Type B pancreatic cell (in vitro differentiated cells): ENCODE measurements around the gene EEF1AKMT4. TPM values are rescaled to one million over a fixed set of nuclear protein-coding genes. Genes with fewer than 3 reads are reported as not detected.

Source experiments
- DNase-seq: peaks from one replicate; pipeline ENCODE4 v3.0.0; 2021; ENCODE audit warnings: mixed read lengths; ENCODE audit not compliant: unreplicated experiment; ENCODE audit errors: extremely low spot score
- H3K27ac Mint-ChIP-seq: 2 replicates; pipeline ENCODE4 v1.8.0; 2021; ENCODE audit warnings: mild to moderate bottlenecking, mixed read lengths
- H3K27me3 Mint-ChIP-seq: 2 replicates; pipeline ENCODE4 v1.8.0; 2021; ENCODE audit warnings: mixed read lengths
- H3K36me3 Mint-ChIP-seq: 2 replicates; pipeline ENCODE4 v1.8.0; 2021; ENCODE audit warnings: mixed read lengths
- H3K4me1 Mint-ChIP-seq: one replicate; pipeline ENCODE4 v1.8.0; 2021; ENCODE audit warnings: mixed read lengths; ENCODE audit not compliant: unreplicated experiment
- H3K4me3 Mint-ChIP-seq: 2 replicates; pipeline ENCODE4 v1.8.0; 2021; ENCODE audit warnings: mild to moderate bottlenecking, mixed read lengths
- H3K9me3 Mint-ChIP-seq: 2 replicates; pipeline ENCODE4 v1.8.0; 2021; ENCODE audit warnings: mixed read lengths
- total RNA-seq: library from RNA; stranded (reverse); gene quantifications from 2 replicates; pipeline ENCODE4 v1.2.1, GENCODE V29; 2021; ENCODE audit warnings: low replicate concordance
- TF ChIP-seq, protein P1 (sequence below): fragments of 200-600 bp; sonication (generic); conservative IDR thresholded peaks from 2 replicates; pipeline ENCODE4 v1.5.0; 2021; ENCODE audit warnings: antibody characterized with exemption, mild to moderate bottlenecking

The EEF1AKMT4 gene
- total RNA-seq, 1 donor from 2014 or later, result 6.4 TPM

DNA sequence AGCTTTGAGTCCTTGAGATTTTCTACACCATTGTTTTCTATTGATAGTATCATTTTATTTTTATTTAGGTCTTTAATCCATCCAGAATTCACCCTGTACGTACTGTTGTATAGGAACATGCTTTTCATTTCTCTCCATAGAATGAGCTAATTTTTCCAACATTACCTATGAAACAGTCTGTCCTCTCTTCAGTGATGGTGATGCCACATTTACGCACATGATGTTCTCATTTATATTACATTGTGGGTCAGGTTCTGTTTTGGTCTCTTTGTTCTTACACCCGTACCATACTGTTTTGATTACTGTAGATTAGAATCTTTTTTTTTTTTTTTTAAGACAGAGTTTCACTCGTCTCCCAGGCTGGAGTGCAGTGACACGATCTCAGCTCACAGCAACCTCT lies 37.8 kb upstream of the EEF1AKMT4 start:
- DNase-seq, result no peak
- Mint-ChIP-seq H3K4me1 (no peaks in the 10 kb centered on the region), H3K9me3 (no peaks in the 10 kb centered on the region), H3K27me3 (peaks cover 25% of the 10 kb centered on the region), H3K36me3 (no peaks in the 10 kb centered on the region), H3K27ac (no peak overlapping the region), H3K4me3 (no peak overlapping the region)
- TF ChIP-seq, protein P1, sequence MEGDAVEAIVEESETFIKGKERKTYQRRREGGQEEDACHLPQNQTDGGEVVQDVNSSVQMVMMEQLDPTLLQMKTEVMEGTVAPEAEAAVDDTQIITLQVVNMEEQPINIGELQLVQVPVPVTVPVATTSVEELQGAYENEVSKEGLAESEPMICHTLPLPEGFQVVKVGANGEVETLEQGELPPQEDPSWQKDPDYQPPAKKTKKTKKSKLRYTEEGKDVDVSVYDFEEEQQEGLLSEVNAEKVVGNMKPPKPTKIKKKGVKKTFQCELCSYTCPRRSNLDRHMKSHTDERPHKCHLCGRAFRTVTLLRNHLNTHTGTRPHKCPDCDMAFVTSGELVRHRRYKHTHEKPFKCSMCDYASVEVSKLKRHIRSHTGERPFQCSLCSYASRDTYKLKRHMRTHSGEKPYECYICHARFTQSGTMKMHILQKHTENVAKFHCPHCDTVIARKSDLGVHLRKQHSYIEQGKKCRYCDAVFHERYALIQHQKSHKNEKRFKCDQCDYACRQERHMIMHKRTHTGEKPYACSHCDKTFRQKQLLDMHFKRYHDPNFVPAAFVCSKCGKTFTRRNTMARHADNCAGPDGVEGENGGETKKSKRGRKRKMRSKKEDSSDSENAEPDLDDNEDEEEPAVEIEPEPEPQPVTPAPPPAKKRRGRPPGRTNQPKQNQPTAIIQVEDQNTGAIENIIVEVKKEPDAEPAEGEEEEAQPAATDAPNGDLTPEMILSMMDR, result no peak

DNA sequence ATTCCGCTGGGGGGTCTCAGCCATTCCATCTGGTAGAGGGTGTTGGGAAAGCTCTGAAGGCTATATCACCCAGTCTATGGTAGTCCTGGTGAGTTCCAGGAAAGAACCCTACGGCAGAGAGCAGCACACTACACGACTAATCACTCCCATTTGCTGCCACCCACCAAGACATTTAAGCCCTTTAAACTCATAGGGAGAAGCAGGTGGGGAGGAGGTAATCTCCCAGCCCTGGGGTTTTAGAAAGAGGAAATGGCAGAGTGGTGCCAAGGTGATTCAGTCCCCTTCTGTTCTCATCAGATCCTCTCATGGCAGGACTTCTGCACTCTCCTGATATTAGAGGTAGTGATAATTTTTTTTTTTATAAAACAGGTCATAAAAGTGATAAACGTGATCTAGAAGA lies 30.7 kb upstream of the EEF1AKMT4 start:
- H3K4me1 Mint-ChIP-seq, result no peaks in the 10 kb centered on the region
- no peak for DNase-seq
- H3K36me3 Mint-ChIP-seq, result no peaks in the 10 kb centered on the region
- TF ChIP-seq, protein P1, result no peak
- H3K4me3 Mint-ChIP-seq, result no peak overlapping the region
- no peak overlapping the region for H3K27ac Mint-ChIP-seq
- peaks cover 24% of the 10 kb centered on the region for H3K27me3 Mint-ChIP-seq
- H3K9me3 Mint-ChIP-seq, result no peaks in the 10 kb centered on the region

DNA sequence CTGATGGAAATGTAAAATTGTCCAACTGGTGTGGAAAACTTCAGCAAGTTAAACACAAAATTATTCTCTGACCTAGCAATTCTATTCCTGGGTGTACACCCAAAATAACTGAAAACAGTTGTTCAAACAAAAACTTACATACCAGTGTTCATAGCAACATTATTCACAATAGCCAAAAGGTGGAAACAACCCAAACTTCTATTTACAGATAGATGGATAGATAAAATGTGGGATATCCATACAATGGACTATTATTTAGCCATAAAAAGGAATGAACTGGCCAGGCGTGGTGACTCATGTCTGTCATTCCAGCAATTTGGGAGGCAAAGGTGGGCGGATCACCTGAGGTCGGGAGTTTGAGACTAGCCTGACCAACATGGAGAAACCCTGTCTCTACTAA lies 27.0 kb upstream of the EEF1AKMT4 start:
- Mint-ChIP-seq H3K27ac (no peak overlapping the region), H3K4me3 (no peak overlapping the region), H3K36me3 (no peaks in the 10 kb centered on the region), H3K27me3 (peaks cover 52% of the 10 kb centered on the region), H3K9me3 (no peaks in the 10 kb centered on the region), H3K4me1 (no peaks in the 10 kb centered on the region)
- TF ChIP-seq, protein P1, result no peak
- no peak for DNase-seq

DNA sequence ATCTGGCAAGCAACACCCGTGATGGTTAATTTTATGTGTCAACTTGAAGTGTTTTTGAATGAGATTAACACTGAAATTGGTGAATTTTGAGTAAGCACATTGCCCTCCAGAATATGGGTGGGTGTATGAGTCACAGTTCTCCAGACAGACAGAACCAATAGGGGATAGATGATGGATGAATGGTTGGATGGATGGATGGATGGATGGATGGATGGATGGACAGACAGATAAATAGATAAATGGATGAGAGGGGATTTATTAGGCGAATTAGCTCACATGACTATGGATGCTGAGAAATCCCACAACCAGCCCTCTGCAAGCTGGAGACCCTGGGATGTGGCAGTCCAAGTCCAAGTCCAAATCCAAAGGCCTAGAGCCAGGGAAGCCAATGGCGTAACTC lies 25.5 kb upstream of the EEF1AKMT4 start:
- Mint-ChIP-seq H3K4me3 (no peak overlapping the region), H3K36me3 (no peaks in the 10 kb centered on the region)
- DNase-seq, result no peak

DNA sequence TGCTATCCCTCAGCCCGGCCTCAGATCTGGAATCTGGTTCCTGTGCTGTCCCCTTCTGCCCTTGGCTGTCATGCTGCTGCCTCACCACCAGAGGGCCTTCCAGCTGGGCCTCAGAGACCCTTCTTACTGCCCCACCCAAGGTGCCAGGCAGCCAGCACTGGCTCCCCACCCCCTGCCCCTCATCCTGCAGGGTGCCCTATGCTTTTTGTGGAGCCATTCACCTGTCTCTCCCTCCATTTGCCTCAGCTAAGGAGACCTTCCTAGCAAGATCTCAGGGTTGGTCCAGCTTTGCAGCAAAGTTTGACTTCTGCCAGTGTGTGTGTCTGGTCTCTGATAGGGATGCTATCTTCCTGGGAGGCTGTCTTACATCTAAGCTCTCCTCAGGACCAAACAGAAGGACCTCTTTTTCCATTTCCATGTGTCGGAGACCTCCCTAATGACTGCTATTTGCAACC lies 22.0 kb upstream of the EEF1AKMT4 start:
- H3K27me3 Mint-ChIP-seq, result peaks cover 73% of the 10 kb centered on the region
- peaks cover 7% of the 10 kb centered on the region for H3K4me1 Mint-ChIP-seq
- H3K9me3 Mint-ChIP-seq, result no peaks in the 10 kb centered on the region
- H3K27ac Mint-ChIP-seq, result no peak overlapping the region
- peak overlapping the region; percentile 45 for H3K4me3 Mint-ChIP-seq
- no peaks in the 10 kb centered on the region for H3K36me3 Mint-ChIP-seq
- DNase-seq, result no peak
- TF ChIP-seq, protein P1, result peak; percentile 83

More for the DNA sequence above, 25.5 kb upstream of the EEF1AKMT4 start:
- H3K27ac Mint-ChIP-seq, result no peak overlapping the region
- H3K4me1 Mint-ChIP-seq, result no peaks in the 10 kb centered on the region
- TF ChIP-seq, protein P1, result no peak
- peaks cover 59% of the 10 kb centered on the region for H3K27me3 Mint-ChIP-seq
- H3K9me3 Mint-ChIP-seq, result no peaks in the 10 kb centered on the region
